ENCODE data around the gene CFAP92.

- TF ChIP-seq FOXP2 (optimal IDR thresholded peaks at IDR 0.05; ENCODE audit: control extremely low read depth, extremely low read length, insufficient read depth): no peak
- TF ChIP-seq EZH2 (IDR thresholded peaks at IDR 0.05): no peak
Observed at GRCh38 chr3:128878556-128879124, 115.2 kb downstream of the CFAP92 start.

Measured in SK-N-MC (cell line).